Measurements from ENCODE around the gene PDCD1LG2. TPM values are rescaled to one million over a fixed set of nuclear protein-coding genes. Genes with fewer than 3 reads are reported as not detected.

PDCD1LG2 gene
- total RNA-seq, 1 donor: 10.9 TPM

GRCh38 chr9:5515261-5515650 lies 4.9 kb downstream of the PDCD1LG2 start:
- no peak for TF ChIP-seq CTCF (IDR thresholded peaks at IDR 0.05; ENCODE audit: insufficient read depth, low read length)
- DNase-seq (ENCODE audit: low read depth): no peak
- no peak overlapping the region for H3K4me3 ChIP-seq (ENCODE audit: low read depth, low read length)

- no peak overlapping the region for H3K4me3 ChIP-seq (ENCODE audit: low read depth, low read length)
- TF ChIP-seq CTCF (IDR thresholded peaks at IDR 0.05; ENCODE audit: insufficient read depth, low read length): no peak
- DNase-seq (ENCODE audit: low read depth): no peak
Observed at GRCh38 chr9:5516453-5517220, 6.3 kb downstream of the PDCD1LG2 start.

GRCh38 chr9:5518171-5518936 lies 8.0 kb downstream of the PDCD1LG2 start:
- no peak for TF ChIP-seq CTCF (IDR thresholded peaks at IDR 0.05; ENCODE audit: insufficient read depth, low read length)
- no peak overlapping the region for H3K4me3 ChIP-seq (ENCODE audit: low read depth, low read length)
- DNase-seq (ENCODE audit: low read depth): peak; percentile 33

- no peak for DNase-seq (ENCODE audit: low read depth)
- no peak overlapping the region for H3K4me3 ChIP-seq (ENCODE audit: low read depth, low read length)
- TF ChIP-seq CTCF (IDR thresholded peaks at IDR 0.05; ENCODE audit: insufficient read depth, low read length): no peak
Observed at GRCh38 chr9:5518937-5519319, 8.6 kb downstream of the PDCD1LG2 start.

- DNase-seq (ENCODE audit: low read depth): no peak
- no peak overlapping the region for H3K4me3 ChIP-seq (ENCODE audit: low read depth, low read length)
- no peak for TF ChIP-seq CTCF (IDR thresholded peaks at IDR 0.05; ENCODE audit: insufficient read depth, low read length)
Observed at GRCh38 chr9:5524090-5524489, 13.8 kb downstream of the PDCD1LG2 start.

- TF ChIP-seq CTCF (IDR thresholded peaks at IDR 0.05; ENCODE audit: insufficient read depth, low read length): no peak
- no peak overlapping the region for H3K4me3 ChIP-seq (ENCODE audit: low read depth, low read length)
- DNase-seq (ENCODE audit: low read depth): no peak
Observed at GRCh38 chr9:5529683-5530221, 19.4 kb downstream of the PDCD1LG2 start.
